DND-41 (cell line): ENCODE measurements around the gene TOMT.
"Not testable (repeated sequence)": the region's sequence is repeated elsewhere in the genome, so short reads cannot be mapped to it uniquely, and the experiment has no call there.

Experiments used
- ATAC-seq: fragments of 200-7000 bp; cut with Tn5 transposase; 3 replicates; pipeline ENCODE4 v1.9.1; 2021; ENCODE audit warnings: low read depth; ENCODE audit not compliant: insufficient read depth
- DNase-seq: peaks from one replicate; pipeline ENCODE4 v3.0.0-alpha.2; 2020
- H2AFZ ChIP-seq: 2 replicates; pipeline ENCODE4 v1.6.0; 2012; ENCODE audit warnings: low read depth, low read length
- H3K27ac ChIP-seq: 2 replicates; pipeline ENCODE4 v1.5.1; 2012; ENCODE audit warnings: low read length, inconsistent platforms
- H3K27me3 ChIP-seq: fragments of 200-600 bp; sonication (generic); 2 replicates; pipeline ENCODE4 v1.6.0; 2012; ENCODE audit warnings: low read length, mild to moderate bottlenecking, inconsistent platforms; ENCODE audit not compliant: insufficient read depth, poor library complexity
- H3K36me3 ChIP-seq: 2 replicates; pipeline ENCODE4 v1.5.1; 2012; ENCODE audit warnings: low read length, inconsistent platforms; ENCODE audit not compliant: insufficient read depth
- H3K4me1 ChIP-seq: 2 replicates; pipeline ENCODE4 v1.5.1; 2012; ENCODE audit warnings: mild to moderate bottlenecking, low read length; ENCODE audit not compliant: insufficient read depth
- H3K4me2 ChIP-seq: 2 replicates; pipeline ENCODE4 v1.6.0; 2012; ENCODE audit warnings: mild to moderate bottlenecking, moderate library complexity, low read length, inconsistent platforms; ENCODE audit not compliant: insufficient read depth
- H3K4me3 ChIP-seq, 2 experiments: fragments of 200-600 bp in 1 of 2; shearing (Covaris generic) in 1 of 2; 2 replicates each; pipeline ENCODE4 v1.5.1; 2012 to 2016; ENCODE audit warnings: inconsistent platforms in 2 of 2, low read length in 2 of 2, mild to moderate bottlenecking in 2 of 2, low read depth in 1 of 2, moderate library complexity in 1 of 2
- H3K79me2 ChIP-seq: 2 replicates; pipeline ENCODE4 v1.6.0; 2012; ENCODE audit warnings: low read length, inconsistent platforms; ENCODE audit not compliant: insufficient read depth
- H3K9ac ChIP-seq: 2 replicates; pipeline ENCODE4 v1.6.0; 2012; ENCODE audit warnings: low read depth, mild to moderate bottlenecking, inconsistent platforms, low read length, moderate library complexity
- H3K9me3 ChIP-seq: 2 replicates; pipeline ENCODE4 v1.5.1; 2012; ENCODE audit warnings: low read length, moderate library complexity, mild to moderate bottlenecking, inconsistent platforms; ENCODE audit not compliant: insufficient read depth, severe bottlenecking
- H4K20me1 ChIP-seq: 2 replicates; pipeline ENCODE4 v1.6.0; 2012; ENCODE audit warnings: low read length; ENCODE audit not compliant: insufficient read depth
- EZH2 ChIP-seq: IDR thresholded peaks from 3 replicates; pipeline ENCODE4 v1.6.1; 2012; ENCODE audit warnings: borderline replicate concordance, low read depth, mild to moderate bottlenecking, moderate library complexity, low read length, inconsistent platforms; ENCODE audit not compliant: severe bottlenecking
- TF ChIP-seq, protein P1 (sequence below): IDR thresholded peaks from 2 replicates; pipeline ENCODE4 v1.5.1; 2012; ENCODE audit warnings: borderline replicate concordance, low read length, moderate library complexity, mild to moderate bottlenecking; ENCODE audit not compliant: poor library complexity, severe bottlenecking; ENCODE audit errors: extremely low read depth

The TOMT gene

DNA sequence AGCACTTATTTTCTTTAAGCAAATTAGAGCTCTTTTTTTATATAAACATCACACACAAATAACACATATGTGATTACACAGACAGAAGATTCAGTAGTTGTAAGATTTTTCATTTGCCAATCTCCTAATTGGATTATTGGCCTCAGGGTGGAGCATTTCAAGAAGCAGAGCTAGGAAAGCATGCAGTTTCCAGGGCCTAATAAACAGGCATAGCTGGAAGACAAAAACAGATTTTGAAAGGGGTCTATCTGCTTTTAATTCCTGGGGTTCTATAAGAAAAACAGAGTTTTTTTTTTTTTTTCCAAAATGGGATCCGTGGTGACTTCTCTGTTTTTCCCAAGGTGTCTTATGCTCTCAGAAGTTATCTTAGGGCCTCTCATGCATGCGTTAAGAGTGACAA lies 22.2 kb downstream of the TOMT start:
- DNase-seq (no peak), ATAC-seq (no peak)
- Histone ChIP-seq H3K4me1 (no peaks in the 10 kb centered on the region), H2AFZ (no peak overlapping the region), H3K4me3 (no peak overlapping the region), H3K9ac (no peak overlapping the region), H3K36me3 (no peaks in the 10 kb centered on the region), H3K9me3 (peaks cover 26% of the 10 kb centered on the region), H3K27me3 (no peaks in the 10 kb centered on the region), H4K20me1 (no peaks in the 10 kb centered on the region), H3K4me2 (no peak overlapping the region), H3K79me2 (no peaks in the 10 kb centered on the region), H3K27ac (no peak overlapping the region)
- TF ChIP-seq EZH2 = no peak
- TF ChIP-seq, protein P1, sequence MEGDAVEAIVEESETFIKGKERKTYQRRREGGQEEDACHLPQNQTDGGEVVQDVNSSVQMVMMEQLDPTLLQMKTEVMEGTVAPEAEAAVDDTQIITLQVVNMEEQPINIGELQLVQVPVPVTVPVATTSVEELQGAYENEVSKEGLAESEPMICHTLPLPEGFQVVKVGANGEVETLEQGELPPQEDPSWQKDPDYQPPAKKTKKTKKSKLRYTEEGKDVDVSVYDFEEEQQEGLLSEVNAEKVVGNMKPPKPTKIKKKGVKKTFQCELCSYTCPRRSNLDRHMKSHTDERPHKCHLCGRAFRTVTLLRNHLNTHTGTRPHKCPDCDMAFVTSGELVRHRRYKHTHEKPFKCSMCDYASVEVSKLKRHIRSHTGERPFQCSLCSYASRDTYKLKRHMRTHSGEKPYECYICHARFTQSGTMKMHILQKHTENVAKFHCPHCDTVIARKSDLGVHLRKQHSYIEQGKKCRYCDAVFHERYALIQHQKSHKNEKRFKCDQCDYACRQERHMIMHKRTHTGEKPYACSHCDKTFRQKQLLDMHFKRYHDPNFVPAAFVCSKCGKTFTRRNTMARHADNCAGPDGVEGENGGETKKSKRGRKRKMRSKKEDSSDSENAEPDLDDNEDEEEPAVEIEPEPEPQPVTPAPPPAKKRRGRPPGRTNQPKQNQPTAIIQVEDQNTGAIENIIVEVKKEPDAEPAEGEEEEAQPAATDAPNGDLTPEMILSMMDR = no peak

GRCh38 chr11:72129381-72129780 lies 23.7 kb downstream of the TOMT start:
- H4K20me1 ChIP-seq = no peaks in the 10 kb centered on the region
- no peak overlapping the region for H3K27ac ChIP-seq
- DNase-seq = no peak
- no peak overlapping the region for H3K9ac ChIP-seq
- ATAC-seq = no peak
- no peak overlapping the region for H2AFZ ChIP-seq
- no peak overlapping the region for H3K4me3 ChIP-seq
- H3K27me3 ChIP-seq = no peaks in the 10 kb centered on the region
- H3K36me3 ChIP-seq = no peaks in the 10 kb centered on the region
- TF ChIP-seq, protein P1 = no peak
- no peak for TF ChIP-seq EZH2
- no peaks in the 10 kb centered on the region for H3K4me1 ChIP-seq
- H3K79me2 ChIP-seq = no peaks in the 10 kb centered on the region
- H3K9me3 ChIP-seq = peaks cover 21% of the 10 kb centered on the region
- no peak overlapping the region for H3K4me2 ChIP-seq

DNA sequence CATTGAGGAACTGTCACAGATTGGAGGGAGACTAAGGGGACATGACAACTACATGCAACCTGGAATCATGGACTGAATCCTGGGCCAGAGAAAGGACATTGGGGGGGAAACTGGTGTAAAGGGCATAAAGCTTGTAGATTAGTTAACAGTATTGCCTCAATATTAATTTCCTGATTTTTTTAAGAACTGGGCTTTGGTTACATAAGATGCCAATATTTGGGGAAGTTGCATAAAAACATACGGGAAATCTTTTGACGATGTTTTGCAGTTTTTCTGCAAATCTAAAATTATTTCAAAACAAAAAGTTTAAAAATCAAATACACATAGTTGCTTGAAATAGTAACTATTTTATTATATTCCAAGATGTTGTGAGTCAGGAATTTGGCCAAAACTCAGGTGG lies 26.9 kb downstream of the TOMT start:
- Histone ChIP-seq H2AFZ (no peak overlapping the region), H3K4me2 (no peak overlapping the region), H4K20me1 (no peaks in the 10 kb centered on the region), H3K27ac (no peak overlapping the region), H3K4me1 (no peaks in the 10 kb centered on the region), H3K27me3 (no peaks in the 10 kb centered on the region), H3K79me2 (no peaks in the 10 kb centered on the region), H3K4me3 (no peak overlapping the region), H3K36me3 (no peaks in the 10 kb centered on the region), H3K9me3 (peaks cover 8% of the 10 kb centered on the region), H3K9ac (no peak overlapping the region)
- TF ChIP-seq, protein P1 = no peak
- TF ChIP-seq EZH2 = no peak
- no peak for ATAC-seq
- no peak for DNase-seq

GRCh38 chr11:72135473-72135872 lies 29.7 kb downstream of the TOMT start, which contains the start of gene FOLR3:
FOLR3 (plus strand) TSS chr11:72135725; CDS start chr11:72135953, 228 bp downstream.
- H3K9me3 ChIP-seq, H3K36me3 ChIP-seq, H3K9ac ChIP-seq, H4K20me1 ChIP-seq, H3K27me3 ChIP-seq, H3K27ac ChIP-seq, H3K79me2 ChIP-seq, H2AFZ ChIP-seq, DNase-seq, H3K4me1 ChIP-seq, ATAC-seq, H3K4me3 ChIP-seq, H3K4me2 ChIP-seq: not testable (repeated sequence)
